CD14-positive monocyte (primary cell): ENCODE results near the gene IRAK1. TPM values are rescaled to one million over a fixed set of nuclear protein-coding genes. Genes with fewer than 3 reads are reported as not detected.
A peak's percentile ranks its signal among the peaks of the same experiment; 100 is the strongest.

Experiments
- DNase-seq, 3 donors: peaks; one replicate each; pipeline ENCODE4 v3.0.0-alpha.2; 2011 to 2022
- H2AFZ ChIP-seq: 2 replicates; pipeline ENCODE4 v1.6.0; 2012; ENCODE audit warnings: mild to moderate bottlenecking, low read depth, low read length, inconsistent platforms; ENCODE audit not compliant: insufficient read depth, poor library complexity, severe bottlenecking
- H3K27ac ChIP-seq, 2 donors: 1 replicate in 1 of 2; 2 replicates in 1 of 2; pipeline ENCODE4 v1.5.1; 2012 to 2013; ENCODE audit warnings: low read length in 2 of 2, control low read depth in 1 of 2, inconsistent platforms in 1 of 2, low read depth in 1 of 2, mild to moderate bottlenecking in 1 of 2
- H3K27me3 ChIP-seq, 2 donors: one replicate each; pipeline versions ENCODE4 v1.6.0 to v1.6.1; 2011 to 2013; ENCODE audit warnings: low read length in 2 of 2; ENCODE audit not compliant: control insufficient read depth in 2 of 2, insufficient read depth in 2 of 2
- H3K36me3 ChIP-seq, 2 donors: replicated peaks in 1 of 2; 1 replicate in 1 of 2; 2 replicates in 1 of 2; pipeline versions ENCODE4 v1.5.1 to v1.6.1; 2012 to 2013; ENCODE audit warnings: low read length in 2 of 2, control low read depth in 1 of 2, inconsistent platforms in 1 of 2, mild to moderate bottlenecking in 1 of 2; ENCODE audit not compliant: insufficient read depth in 2 of 2, control insufficient read depth in 1 of 2
- H3K4me1 ChIP-seq, 2 donors: 1 replicate in 1 of 2; 2 replicates in 1 of 2; pipeline versions ENCODE4 v1.5.1 to v1.6.1; 2012 to 2013; ENCODE audit warnings: low read length in 2 of 2, control low read depth in 1 of 2, inconsistent platforms in 1 of 2, mild to moderate bottlenecking in 1 of 2, moderate library complexity in 1 of 2; ENCODE audit not compliant: insufficient read depth in 2 of 2, control insufficient read depth in 1 of 2
- H3K4me2 ChIP-seq: replicated peaks from 2 replicates; pipeline ENCODE3; 2012; ENCODE audit warnings: low read length, moderate library complexity, mild to moderate bottlenecking; ENCODE audit not compliant: poor library complexity, severe bottlenecking; ENCODE audit errors: extremely low read depth
- H3K4me3 ChIP-seq, 3 experiments: fragments of 200-600 bp in 1 of 3; sonication (generic) in 1 of 3; replicated peaks in 1 of 3; 1 replicate in 2 of 3; 2 replicates in 1 of 3; pipeline ENCODE4 v1.5.1; 2011 to 2013; ENCODE audit warnings: low read length in 3 of 3, mild to moderate bottlenecking in 3 of 3, control low read depth in 2 of 3, low read depth in 2 of 3, inconsistent platforms in 1 of 3, moderate library complexity in 1 of 3
- H3K79me2 ChIP-seq: 2 replicates; pipeline ENCODE4 v1.6.0; 2012; ENCODE audit warnings: mild to moderate bottlenecking, control low read depth, inconsistent platforms, low read length, moderate library complexity; ENCODE audit not compliant: insufficient read depth
- H3K9ac ChIP-seq: 2 replicates; pipeline ENCODE4 v1.6.0; 2017; ENCODE audit warnings: low read length, mild to moderate bottlenecking; ENCODE audit not compliant: insufficient read depth, poor library complexity, severe bottlenecking
- H3K9me3 ChIP-seq, 2 donors: replicated peaks in 1 of 2; 1 replicate in 1 of 2; 2 replicates in 1 of 2; pipeline versions ENCODE4 v1.5.1 to v1.6.1; 2012 to 2013; ENCODE audit warnings: low read length in 2 of 2, control low read depth in 1 of 2; ENCODE audit not compliant: control insufficient read depth in 1 of 2, insufficient read depth in 1 of 2
- H4K20me1 ChIP-seq: 2 replicates; pipeline ENCODE4 v1.6.0; 2012; ENCODE audit warnings: mild to moderate bottlenecking, low read length, control low read depth, moderate library complexity; ENCODE audit not compliant: insufficient read depth
- H3K27ac Mint-ChIP-seq, 7 donors: one replicate each; pipeline ENCODE4 v1.8.0; 2020; ENCODE audit warnings: mild to moderate bottlenecking in 7 of 7, mixed read lengths in 7 of 7, moderate library complexity in 6 of 7, inconsistent platforms in 2 of 7
- H3K27me3 Mint-ChIP-seq, 3 donors: one replicate each; pipeline ENCODE4 v1.8.0; 2021 to 2022; ENCODE audit warnings: low read depth in 3 of 3, mild to moderate bottlenecking in 3 of 3, mixed read lengths in 3 of 3, moderate library complexity in 3 of 3, inconsistent platforms in 1 of 3
- H3K36me3 Mint-ChIP-seq, 2 donors: one replicate each; pipeline ENCODE4 v1.8.0; 2020; ENCODE audit warnings: mixed read lengths in 2 of 2, inconsistent platforms in 1 of 2, mild to moderate bottlenecking in 1 of 2
- H3K4me1 Mint-ChIP-seq: one replicate; pipeline ENCODE4 v1.8.0; 2020; ENCODE audit warnings: mild to moderate bottlenecking, mixed read lengths
- H3K4me3 Mint-ChIP-seq, 2 donors: one replicate each; pipeline ENCODE4 v1.8.0; 2020; ENCODE audit warnings: mild to moderate bottlenecking in 2 of 2, mixed read lengths in 2 of 2, moderate library complexity in 1 of 2
- H3K9me3 Mint-ChIP-seq, 7 donors: one replicate each; pipeline ENCODE4 v1.8.0; 2020 to 2022; ENCODE audit warnings: mixed read lengths in 7 of 7, mild to moderate bottlenecking in 6 of 7, moderate library complexity in 6 of 7, inconsistent platforms in 2 of 7
- WGBS: methylation state at CpG from one replicate; pipeline ENCODE4 v1.1.5; 2013; ENCODE audit warnings: missing lambda C conversion rate; ENCODE audit not compliant: insufficient coverage; 5-methylcytosine and 5-hydroxymethylcytosine counted together
- intact Hi-C, 2 donors: fragments of 100-400 bp; cut with micrococcal nuclease; formaldehyde crosslinking; loops; one replicate each; pipeline versions ENCODE4 v1.15.0 to v1.15.1; 2023
- polyA plus RNA-seq, 3 donors: library from polyadenylated mRNA; depleted of rRNA in 1 of 3; unstranded in 2 of 3; stranded (reverse) in 1 of 3; fragments of 300-500 nt in 2 of 3; fragments of >200 nt in 1 of 3; fragmentation: Illumina TruSeq in 2 of 3; gene quantifications; 1 replicate in 2 of 3; 2 replicates in 1 of 3; pipeline ENCODE4 v1.2.3, GENCODE V29; 2012 to 2021
- TF ChIP-seq, protein P1 (sequence below): fragments of 200-600 bp; IDR thresholded peaks from one replicate; pipeline ENCODE4 v1.8.0; 2022; ENCODE audit warnings: antibody characterized with exemption, mild to moderate bottlenecking

IRAK1 gene
- polyA plus RNA-seq, 3 donors = 47.8 to 109 (median 49.5) TPM

DNA sequence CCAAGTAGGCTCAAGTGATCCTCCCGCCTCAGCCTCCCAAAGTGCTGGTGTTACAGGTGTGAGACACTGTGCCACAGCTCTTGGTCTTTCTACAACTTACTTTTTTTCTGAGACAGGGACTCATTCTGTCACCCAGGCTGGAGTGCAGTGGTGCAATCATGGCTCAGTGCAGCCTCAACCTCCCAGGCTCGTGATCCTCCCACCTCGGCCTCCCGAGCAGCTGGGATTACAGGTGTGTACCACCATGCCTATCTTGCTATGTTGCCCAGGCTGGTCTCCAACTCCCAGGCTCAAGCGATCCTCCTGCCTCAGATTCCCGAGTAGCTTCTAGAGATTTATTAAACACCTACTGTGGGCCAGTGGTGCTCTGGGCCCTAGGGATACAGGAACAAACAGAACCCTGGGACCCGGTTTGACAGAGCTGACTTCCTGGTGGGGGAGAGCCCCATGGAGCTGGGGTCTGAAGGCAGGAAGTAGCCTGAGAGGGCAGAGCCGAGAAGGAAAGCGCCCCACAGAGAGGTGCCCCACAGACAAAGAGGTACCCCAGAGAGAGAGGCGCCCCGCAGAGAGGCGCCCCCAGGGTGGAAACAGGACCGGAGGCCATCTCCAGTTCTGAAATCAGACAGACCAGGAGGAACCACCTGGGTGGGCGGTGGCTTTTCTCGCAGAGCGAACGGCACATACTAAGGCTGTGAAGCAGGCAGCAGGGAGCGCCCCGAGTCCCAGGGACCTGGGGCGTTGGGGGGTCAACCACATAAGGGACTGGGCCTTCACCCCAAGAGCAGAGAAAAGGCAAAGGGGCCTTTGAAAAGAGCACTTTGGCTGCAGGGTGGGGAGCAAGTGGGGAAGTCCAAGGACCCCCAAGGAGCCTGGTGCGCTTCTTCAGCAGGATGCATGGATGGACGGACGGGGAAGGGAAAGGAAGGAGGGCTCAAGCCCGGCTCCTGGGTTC lies 5.0 kb downstream of the IRAK1 start:
- Mint-ChIP-seq H3K4me3 (peak overlapping the region in 1 of 2 donors; percentile 52), H3K27me3 (peaks cover 0 to 45% (median 0%) of the 10 kb centered on the region in 3 donors), H3K27ac (peak overlapping the region; percentile 62 to 80 (median 70)), H3K4me1 (peaks cover 26% of the 10 kb centered on the region), H3K36me3 (peaks cover 31 to 57% of the 10 kb centered on the region in 2 donors), H3K9me3 (peaks cover 0 to 4% (median 0%) of the 10 kb centered on the region in 7 donors)
- Histone ChIP-seq H3K36me3 (peaks cover 56 to 58% of the 10 kb centered on the region in 2 donors), H3K4me3 (no peak overlapping the region), H3K4me2 (no peak overlapping the region), H3K79me2 (peaks cover 50% of the 10 kb centered on the region), H3K4me1 (peaks cover 41 to 50% of the 10 kb centered on the region in 2 donors), H3K27ac (peak overlapping the region in 1 of 2 donors; percentile 12), H3K9ac (no peak overlapping the region), H2AFZ (no peak overlapping the region), H4K20me1 (peaks cover 66% of the 10 kb centered on the region), H3K27me3 (no peaks in the 10 kb centered on the region), H3K9me3 (no peaks in the 10 kb centered on the region)
- TF ChIP-seq, protein P1, sequence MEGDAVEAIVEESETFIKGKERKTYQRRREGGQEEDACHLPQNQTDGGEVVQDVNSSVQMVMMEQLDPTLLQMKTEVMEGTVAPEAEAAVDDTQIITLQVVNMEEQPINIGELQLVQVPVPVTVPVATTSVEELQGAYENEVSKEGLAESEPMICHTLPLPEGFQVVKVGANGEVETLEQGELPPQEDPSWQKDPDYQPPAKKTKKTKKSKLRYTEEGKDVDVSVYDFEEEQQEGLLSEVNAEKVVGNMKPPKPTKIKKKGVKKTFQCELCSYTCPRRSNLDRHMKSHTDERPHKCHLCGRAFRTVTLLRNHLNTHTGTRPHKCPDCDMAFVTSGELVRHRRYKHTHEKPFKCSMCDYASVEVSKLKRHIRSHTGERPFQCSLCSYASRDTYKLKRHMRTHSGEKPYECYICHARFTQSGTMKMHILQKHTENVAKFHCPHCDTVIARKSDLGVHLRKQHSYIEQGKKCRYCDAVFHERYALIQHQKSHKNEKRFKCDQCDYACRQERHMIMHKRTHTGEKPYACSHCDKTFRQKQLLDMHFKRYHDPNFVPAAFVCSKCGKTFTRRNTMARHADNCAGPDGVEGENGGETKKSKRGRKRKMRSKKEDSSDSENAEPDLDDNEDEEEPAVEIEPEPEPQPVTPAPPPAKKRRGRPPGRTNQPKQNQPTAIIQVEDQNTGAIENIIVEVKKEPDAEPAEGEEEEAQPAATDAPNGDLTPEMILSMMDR = no peak
- DNase-seq = no peak
- intact Hi-C loops = loop anchor here (5.0 to 10.0 kb wide), 3 partner anchors 38 to 80 kb away; partner anchors contain the start of genes HCFC1 (in 1 of the 2), MECP2 (in 1 of the 2) and TMEM187 (in 1 of the 2)
- WGBS = 86% methylated on average over 7 of the region's 24 CpGs

DNA sequence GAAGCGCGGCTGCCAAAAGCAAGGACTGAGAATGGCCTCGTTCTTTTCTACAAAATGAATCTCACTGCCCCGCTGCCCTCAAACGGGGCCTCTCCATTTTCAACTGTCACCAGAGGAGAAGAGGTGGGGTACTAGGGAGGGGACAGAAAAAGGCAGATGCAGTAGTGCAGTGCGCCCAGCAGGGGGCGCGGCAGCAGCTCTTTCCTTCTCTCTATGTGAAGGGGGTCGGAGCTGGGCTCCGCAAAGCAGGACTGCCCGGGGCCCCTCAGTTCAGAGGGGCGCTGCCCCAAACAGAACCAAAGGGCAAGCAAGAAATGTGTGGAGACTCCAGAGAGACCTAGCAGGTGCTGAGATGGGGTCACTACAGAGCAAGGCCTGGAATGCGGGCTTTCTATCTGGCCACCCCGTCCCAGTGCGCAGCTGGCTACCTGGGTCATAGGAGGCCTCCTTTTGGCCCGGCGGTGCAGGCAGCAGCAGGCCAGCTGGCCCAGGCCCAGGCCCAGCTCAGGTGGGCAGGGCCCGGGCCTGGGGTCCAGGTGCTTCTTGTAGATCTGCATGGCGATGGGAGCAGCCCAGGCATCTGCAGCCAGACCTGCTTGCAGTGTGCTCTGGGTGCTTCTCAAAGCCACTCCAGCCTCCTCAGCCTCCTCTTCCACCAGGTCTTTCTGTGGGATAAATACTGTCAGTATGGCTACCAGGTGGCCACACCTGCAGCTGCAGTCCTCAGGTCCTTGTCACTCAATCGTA lies 5.9 kb downstream of the IRAK1 start:
- Mint-ChIP-seq H3K4me1 (peaks cover 30% of the 10 kb centered on the region), H3K4me3 (no peak overlapping the region), H3K36me3 (peaks cover 32 to 58% of the 10 kb centered on the region in 2 donors), H3K27me3 (peaks cover 0 to 50% (median 0%) of the 10 kb centered on the region in 3 donors), H3K27ac (peak overlapping the region; percentile 18 to 85 (median 72)), H3K9me3 (peaks cover 0 to 3% (median 0%) of the 10 kb centered on the region in 7 donors)
- Histone ChIP-seq H3K79me2 (peaks cover 43% of the 10 kb centered on the region), H3K9ac (no peak overlapping the region), H3K4me1 (peaks cover 45 to 58% of the 10 kb centered on the region in 2 donors), H3K36me3 (peaks cover 56 to 58% of the 10 kb centered on the region in 2 donors), H3K4me2 (no peak overlapping the region), H3K27me3 (no peaks in the 10 kb centered on the region), H2AFZ (no peak overlapping the region), H3K9me3 (no peaks in the 10 kb centered on the region), H4K20me1 (peaks cover 62% of the 10 kb centered on the region), H3K27ac (peak overlapping the region in 1 of 2 donors; percentile 40), H3K4me3 (no peak overlapping the region)
- 23% methylated on average over 6 of the region's 20 CpGs for WGBS
- TF ChIP-seq, protein P1 = peak; percentile 90
- peak in 2 of 3 donors; percentile 51 to 57 for DNase-seq
- intact Hi-C loops = loop anchor here (5.0 to 10.0 kb wide), 3 partner anchors 39 to 81 kb away; partner anchors contain the start of genes HCFC1 (in 1 of the 2), MECP2 (in 1 of the 2) and TMEM187 (in 1 of the 2)
